Right atrium auricular region (tissue), 2 donors: ENCODE measurements around the gene POLR2E. TPM values are rescaled to one million over a fixed set of nuclear protein-coding genes. Genes with fewer than 3 reads are reported as not detected.

Experiments used
- DNase-seq: peaks from one replicate; pipeline ENCODE4 v3.0.0-alpha.2; 2019; ENCODE audit warnings: low spot score
- H3K27ac ChIP-seq, 2 donors: fragments of 200-600 bp; sonication (generic); 1 replicate in 1 of 2; 2 replicates in 1 of 2; pipeline ENCODE4 v1.5.1; 2016 to 2019
- H3K27me3 ChIP-seq, 2 donors: fragments of 200-600 bp; sonication (generic); one replicate each; pipeline versions ENCODE4 v1.5.1 to v1.6.0; 2017 to 2019
- H3K36me3 ChIP-seq: fragments of 200-600 bp; sonication (generic); one replicate; pipeline ENCODE4 v1.5.1; 2016
- H3K4me1 ChIP-seq, 2 donors: fragments of 200-600 bp; sonication (generic); one replicate each; pipeline versions ENCODE4 v1.5.1 to v1.6.0; 2017 to 2019
- H3K4me3 ChIP-seq, 2 donors: fragments of 200-600 bp; sonication (generic); 1 replicate in 1 of 2; 2 replicates in 1 of 2; pipeline ENCODE4 v1.5.1; 2017 to 2019; ENCODE audit warnings: mild to moderate bottlenecking in 1 of 2, moderate library complexity in 1 of 2
- H3K9me3 ChIP-seq, 2 donors: fragments of 200-600 bp; sonication (generic); one replicate each; pipeline ENCODE4 v1.5.1; 2019
- CTCF ChIP-seq, 2 donors: fragments of 200-600 bp; sonication (generic); IDR thresholded peaks; one replicate each; pipeline ENCODE4 v1.5.1; 2019; ENCODE audit warnings: antibody characterized with exemption in 2 of 2
- total RNA-seq, 2 donors: library from RNA; depleted of rRNA; stranded (reverse); fragments of >200 nt; gene quantifications; one replicate each; pipeline ENCODE4 v1.1.0, GENCODE V29; 2016

POLR2E gene
- total RNA-seq, 2 donors from 2014 or later, result 149 to 252 TPM

GRCh38 chr19:1057176-1057855 is 37.9 kb downstream of the POLR2E start:
- no peak for DNase-seq
- no peaks in the 10 kb centered on the region for H3K27me3 ChIP-seq
- H3K36me3 ChIP-seq, result no peaks in the 10 kb centered on the region
- H3K4me3 ChIP-seq, result no peak overlapping the region
- H3K4me1 ChIP-seq, result no peaks in the 10 kb centered on the region
- TF ChIP-seq CTCF (IDR thresholded peaks at IDR 0.05), result no peak
- no peak overlapping the region for H3K27ac ChIP-seq
- H3K9me3 ChIP-seq, result peaks cover 20 to 48% of the 10 kb centered on the region in 2 donors

- Histone ChIP-seq H3K4me3 (no peak overlapping the region), H3K36me3 (no peaks in the 10 kb centered on the region), H3K9me3 (peaks cover 20 to 48% of the 10 kb centered on the region in 2 donors), H3K27me3 (no peaks in the 10 kb centered on the region), H3K4me1 (no peaks in the 10 kb centered on the region), H3K27ac (no peak overlapping the region)
- no peak for TF ChIP-seq CTCF (IDR thresholded peaks at IDR 0.05)
- DNase-seq, result no peak
These were observed 39.1 kb downstream of the POLR2E start for GRCh38 chr19:1055886-1056620.

- TF ChIP-seq CTCF (IDR thresholded peaks at IDR 0.05), result no peak
- Histone ChIP-seq H3K4me3 (no peak overlapping the region), H3K9me3 (peaks cover 20 to 45% of the 10 kb centered on the region in 2 donors), H3K27ac (no peak overlapping the region), H3K27me3 (no peaks in the 10 kb centered on the region), H3K36me3 (no peaks in the 10 kb centered on the region), H3K4me1 (no peaks in the 10 kb centered on the region)
- DNase-seq, result no peak
These were observed 40.1 kb downstream of the POLR2E start for GRCh38 chr19:1055028-1055425.

- Histone ChIP-seq H3K27ac (no peak overlapping the region), H3K36me3 (no peaks in the 10 kb centered on the region), H3K9me3 (peaks cover 20 to 39% of the 10 kb centered on the region in 2 donors)
These were observed 40.8 kb downstream of the POLR2E start for GRCh38 chr19:1054102-1055027.

More at GRCh38 chr19:1054102-1055027, 40.8 kb downstream of the POLR2E start:
- Histone ChIP-seq H3K27me3 (no peaks in the 10 kb centered on the region), H3K4me3 (no peak overlapping the region), H3K4me1 (no peaks in the 10 kb centered on the region)
- no peak for DNase-seq
- no peak for TF ChIP-seq CTCF (IDR thresholded peaks at IDR 0.05)
